HTR-8/SVneo (cell line): ENCODE data around the gene KRT28.
A peak's percentile ranks its signal among the peaks of the same experiment; 100 is the strongest.

ENCODE experiments used
- DNase-seq: peaks from one replicate; pipeline ENCODE4 v3.0.0; 2011; ENCODE audit warnings: low spot score, mixed read lengths; ENCODE audit not compliant: insufficient read length
- FAIRE-seq: peaks from 2 replicates; lab custom pipeline; 2011; peaks lifted over from hg19 to GRCh38; lab: Jason Lieb, UNC

Gene KRT28

GRCh38 chr17:40799859-40800258 lies at the start of gene KRT28:
KRT28 (minus strand) TSS chr17:40799959; CDS start chr17:40799893, 66 bp downstream.
- no peak for FAIRE-seq

GRCh38 chr17:40848583-40849235 lies 49.0 kb upstream of the KRT28 start:
- FAIRE-seq (no peak), DNase-seq (no peak)

More at GRCh38 chr17:40799859-40800258, at the start of gene KRT28:
- no peak for DNase-seq

DNA sequence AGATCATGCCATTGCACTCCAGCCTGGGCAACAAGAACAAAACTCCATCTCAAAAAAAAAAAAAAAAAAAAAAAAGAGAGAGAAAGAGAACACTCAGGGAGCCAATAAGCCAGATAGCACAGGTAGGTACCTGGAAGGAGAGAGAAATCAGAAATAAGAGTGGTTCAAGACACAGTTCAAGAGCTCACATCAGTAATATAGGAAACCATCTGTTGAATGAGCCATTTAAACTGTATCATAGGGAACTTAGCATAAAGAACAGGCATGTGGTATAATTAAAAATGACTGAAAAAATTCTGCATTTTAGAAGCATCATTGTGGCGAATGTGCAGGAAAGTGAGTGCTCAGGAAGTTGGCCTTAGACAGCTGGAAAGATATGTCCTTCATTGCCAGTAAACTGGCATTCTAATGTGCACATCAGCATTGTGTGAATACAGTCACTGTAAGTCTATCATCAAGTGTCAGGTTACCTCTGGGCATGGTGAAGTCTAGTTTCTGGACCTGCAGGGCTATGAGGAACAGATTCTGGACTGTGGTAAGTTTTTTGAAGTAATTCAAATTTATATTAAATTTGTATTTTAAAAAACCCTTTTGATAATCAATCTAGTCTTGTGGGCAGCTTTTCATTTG lies 46.9 kb upstream of the KRT28 start:
- DNase-seq (peak; percentile 56), FAIRE-seq (peak; percentile 74)

GRCh38 chr17:40844671-40845107 lies 44.9 kb upstream of the KRT28 start:
- DNase-seq (no peak), FAIRE-seq (no peak)

DNA sequence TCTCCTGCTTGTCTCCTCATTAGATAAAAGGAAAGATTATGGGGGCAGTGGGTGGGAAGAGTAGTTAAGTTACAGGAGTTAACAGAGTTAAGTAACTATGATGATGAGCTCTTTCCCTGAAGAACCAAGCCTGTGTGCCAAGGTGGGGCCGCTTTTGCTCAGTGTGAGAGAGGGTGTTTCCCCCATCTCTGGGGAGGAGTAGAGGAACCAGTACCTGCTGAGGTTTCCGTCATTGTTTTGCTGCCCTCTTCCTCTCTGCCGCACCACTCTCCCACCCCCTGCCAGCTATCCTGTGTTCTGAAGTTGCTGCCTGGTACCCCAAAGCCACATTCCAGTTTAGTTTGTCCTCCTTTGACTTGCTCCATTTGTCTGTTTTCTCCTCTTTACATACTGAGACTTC lies 43.5 kb upstream of the KRT28 start:
- DNase-seq (no peak), FAIRE-seq (no peak)

DNA sequence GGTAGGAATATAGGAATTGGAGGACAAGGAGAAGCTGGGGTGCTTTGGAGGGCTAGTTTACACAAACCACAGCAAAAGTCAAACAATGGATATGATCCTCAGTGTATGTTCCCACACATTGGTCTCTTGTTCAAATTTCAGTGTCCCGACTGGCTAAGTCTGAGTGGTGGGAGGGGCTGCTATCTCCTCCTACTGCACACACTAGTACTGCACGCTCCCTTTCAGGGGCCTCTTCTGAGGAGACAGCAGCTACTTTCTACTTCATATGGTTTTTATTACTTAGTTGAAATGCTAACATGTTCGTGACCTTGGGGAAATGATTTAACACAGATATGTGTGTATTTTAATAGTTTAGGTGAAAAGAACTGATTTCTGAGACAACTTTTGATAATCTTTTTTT lies 41.5 kb upstream of the KRT28 start:
- no peak for FAIRE-seq
- DNase-seq = no peak

GRCh38 chr17:40839194-40839593 lies 39.4 kb upstream of the KRT28 start:
- DNase-seq (no peak), FAIRE-seq (no peak)

DNA sequence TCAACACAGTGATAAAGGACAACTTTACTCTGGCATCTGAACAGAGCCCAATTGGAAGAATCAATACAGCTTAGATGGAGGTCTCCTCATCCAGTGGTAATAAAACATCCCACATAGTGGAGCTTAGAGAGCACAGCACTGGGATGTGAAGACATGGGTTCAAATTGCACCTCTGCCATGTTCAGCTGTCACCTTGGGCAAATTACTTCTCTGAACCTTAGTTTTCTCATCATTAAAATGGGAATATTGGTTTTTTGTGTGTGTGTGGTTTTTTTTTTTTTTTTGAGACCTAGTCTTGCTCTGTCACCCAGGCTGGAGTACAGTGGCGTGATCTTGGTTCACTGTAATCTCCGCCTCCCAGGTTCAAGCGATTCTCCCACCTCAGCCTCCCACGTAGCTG lies 36.3 kb upstream of the KRT28 start:
- DNase-seq (no peak), FAIRE-seq (peak; percentile 26)

GRCh38 chr17:40833882-40834281 lies 34.1 kb upstream of the KRT28 start:
- DNase-seq (no peak), FAIRE-seq (no peak)

GRCh38 chr17:40832840-40833239 lies 33.1 kb upstream of the KRT28 start:
- FAIRE-seq = no peak

GRCh38 chr17:40830085-40830776 lies 30.5 kb upstream of the KRT28 start:
- DNase-seq (no peak), FAIRE-seq (no peak)

More at GRCh38 chr17:40832840-40833239, 33.1 kb upstream of the KRT28 start:
- DNase-seq = no peak

DNA sequence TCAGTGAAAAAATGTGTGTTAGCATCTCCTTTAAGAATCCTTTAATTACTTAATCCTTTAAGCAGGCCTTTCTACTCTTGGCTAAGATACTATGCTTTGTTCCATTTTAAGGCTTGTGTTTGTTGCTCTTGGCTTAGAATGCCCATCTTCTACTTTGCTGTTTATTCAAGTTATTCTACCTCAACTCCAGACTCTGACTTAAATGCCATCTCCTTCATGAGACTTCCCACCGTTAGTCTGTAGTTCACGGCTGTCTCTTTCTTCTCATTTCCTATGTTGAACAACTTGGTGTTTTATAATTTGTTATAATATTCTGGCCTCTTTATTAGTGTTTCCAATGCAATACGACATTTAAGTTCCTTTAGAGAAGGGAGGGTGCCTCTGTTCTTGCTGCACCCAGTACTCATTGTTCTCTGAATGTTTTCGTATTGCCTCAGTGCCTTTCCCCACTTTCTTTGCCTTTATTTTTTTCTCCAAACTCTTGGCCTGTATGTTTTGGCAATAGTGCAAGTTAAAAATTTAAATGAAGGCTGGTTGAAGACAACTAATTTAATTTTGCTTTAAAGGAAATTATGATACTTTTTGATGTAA lies 28.8 kb upstream of the KRT28 start:
- no peak for FAIRE-seq
- DNase-seq = no peak

DNA sequence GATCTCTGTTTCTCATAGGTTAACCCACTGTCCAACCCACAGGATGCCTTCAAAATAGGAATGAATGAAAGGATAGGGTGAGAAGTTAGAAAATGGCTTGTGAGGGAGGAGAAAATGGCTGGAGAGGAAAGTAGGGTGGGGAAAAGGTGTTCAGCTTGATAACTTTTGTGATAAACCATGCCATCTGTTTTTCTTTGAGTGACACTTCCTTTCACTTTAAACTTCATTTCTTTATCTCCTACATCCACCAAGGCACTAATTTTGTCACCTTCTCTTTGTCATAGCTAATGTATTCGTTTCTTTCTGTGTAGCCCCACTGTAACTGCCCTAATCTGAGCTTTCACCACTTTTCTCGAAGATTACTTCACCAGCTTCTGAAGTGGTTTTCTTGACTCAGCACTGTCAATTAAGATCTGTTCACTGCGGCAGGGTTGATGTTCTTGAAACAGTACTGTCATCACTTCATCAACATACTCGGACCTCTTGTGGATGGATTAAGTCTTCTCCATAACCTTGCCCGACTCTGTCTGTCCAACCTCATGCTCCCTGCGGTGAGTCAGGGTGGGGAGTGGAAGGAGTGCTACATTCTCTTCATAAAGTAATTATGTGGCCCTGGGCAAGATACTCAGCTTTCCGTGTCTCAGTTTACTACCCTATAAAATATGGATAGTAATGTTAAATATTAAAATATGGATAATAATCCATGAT lies 28.1 kb upstream of the KRT28 start:
- DNase-seq = peak; percentile 32
- peak; percentile 66 for FAIRE-seq

- no peak for DNase-seq
- no peak for FAIRE-seq
Observed at GRCh38 chr17:40825599-40825998, 25.8 kb upstream of the KRT28 start.

- FAIRE-seq = no peak
- no peak for DNase-seq
Observed at GRCh38 chr17:40824015-40824832, 24.5 kb upstream of the KRT28 start.

DNA sequence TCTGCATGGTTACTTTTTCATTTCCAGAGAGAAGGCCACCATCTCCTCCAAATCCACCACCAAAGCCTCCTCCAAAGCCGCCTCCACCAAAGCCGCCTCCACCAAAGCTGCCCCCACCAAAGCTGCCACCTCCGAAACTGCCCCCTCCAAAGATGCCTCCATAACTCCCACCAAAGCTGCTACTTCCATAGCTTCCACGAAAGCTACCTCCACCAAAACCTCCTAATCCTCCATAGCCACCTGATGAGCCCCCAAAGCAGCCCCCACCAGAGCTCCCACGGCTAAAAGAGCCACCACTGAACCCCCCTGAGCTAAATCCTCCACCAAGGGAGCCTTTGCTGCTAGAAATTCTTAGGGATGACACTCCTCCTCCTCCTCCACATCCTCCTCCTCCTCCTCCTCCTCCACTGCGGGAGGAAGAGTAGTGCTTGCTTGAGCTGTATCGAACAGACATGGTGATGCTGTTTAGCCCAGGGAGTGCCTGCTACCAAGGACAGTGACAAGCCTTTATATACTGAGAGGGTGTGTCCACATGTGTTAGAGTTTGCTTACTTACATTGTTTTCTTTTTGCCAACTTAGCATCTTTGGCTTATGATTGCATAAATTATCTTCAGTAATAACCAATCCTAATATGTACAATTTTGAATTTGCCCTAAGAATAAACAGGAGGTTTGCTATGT lies 22.5 kb upstream of the KRT28 start, which contains the start of gene KRT10:
Gene KRT10, minus strand, starts transcription at position 483 of the 681 bp plus-strand sequence. Its CDS starts 29 bp downstream, at position 454.
- DNase-seq (no peak), FAIRE-seq (no peak)

- no peak for FAIRE-seq
Observed at GRCh38 chr17:40821536-40821935, 21.8 kb upstream of the KRT28 start.

GRCh38 chr17:40820228-40820838 lies 20.6 kb upstream of the KRT28 start:
- DNase-seq (no peak), FAIRE-seq (no peak)

More at GRCh38 chr17:40821536-40821935, 21.8 kb upstream of the KRT28 start:
- DNase-seq = no peak
